ENCODE measurements around the gene AK9. TPM values are rescaled to one million over a fixed set of nuclear protein-coding genes. Genes with fewer than 3 reads are reported as not detected.

The AK9 gene
- total RNA-seq, 1 experiment from 2014 or later: 3.5 TPM

GRCh38 chr6:109623288-109623687 lies 67.7 kb downstream of the AK9 start:
- no peak overlapping the region for H3K4me3 ChIP-seq (replicated peaks in 1 of 2; ENCODE audit: low read depth in 1 of 2, low read length in 2 of 2)
- H3K9me2 ChIP-seq (ENCODE audit: insufficient read depth): no peaks in the 10 kb centered on the region
- no peak for TF ChIP-seq EGR1 (IDR thresholded peaks at IDR 0.05; ENCODE audit: low read depth)
- no peak for TF ChIP-seq CBX3 (IDR thresholded peaks at IDR 0.05; ENCODE audit: low read depth)
- no peak for TF ChIP-seq TCF7L2 (IDR thresholded peaks at IDR 0.05; ENCODE audit: borderline replicate concordance, extremely low read depth, insufficient read depth, insufficient read length)
- no peak for TF ChIP-seq POLR2AphosphoS5 (IDR thresholded peaks at IDR 0.05; ENCODE audit: low read depth, low read length)
- TF ChIP-seq ZBTB33 (IDR thresholded peaks at IDR 0.05; ENCODE audit: extremely low read depth, insufficient replicate concordance, low read length): no peak
- no peak for TF ChIP-seq ZFX (IDR thresholded peaks at IDR 0.05)
- TF ChIP-seq, protein P1, sequence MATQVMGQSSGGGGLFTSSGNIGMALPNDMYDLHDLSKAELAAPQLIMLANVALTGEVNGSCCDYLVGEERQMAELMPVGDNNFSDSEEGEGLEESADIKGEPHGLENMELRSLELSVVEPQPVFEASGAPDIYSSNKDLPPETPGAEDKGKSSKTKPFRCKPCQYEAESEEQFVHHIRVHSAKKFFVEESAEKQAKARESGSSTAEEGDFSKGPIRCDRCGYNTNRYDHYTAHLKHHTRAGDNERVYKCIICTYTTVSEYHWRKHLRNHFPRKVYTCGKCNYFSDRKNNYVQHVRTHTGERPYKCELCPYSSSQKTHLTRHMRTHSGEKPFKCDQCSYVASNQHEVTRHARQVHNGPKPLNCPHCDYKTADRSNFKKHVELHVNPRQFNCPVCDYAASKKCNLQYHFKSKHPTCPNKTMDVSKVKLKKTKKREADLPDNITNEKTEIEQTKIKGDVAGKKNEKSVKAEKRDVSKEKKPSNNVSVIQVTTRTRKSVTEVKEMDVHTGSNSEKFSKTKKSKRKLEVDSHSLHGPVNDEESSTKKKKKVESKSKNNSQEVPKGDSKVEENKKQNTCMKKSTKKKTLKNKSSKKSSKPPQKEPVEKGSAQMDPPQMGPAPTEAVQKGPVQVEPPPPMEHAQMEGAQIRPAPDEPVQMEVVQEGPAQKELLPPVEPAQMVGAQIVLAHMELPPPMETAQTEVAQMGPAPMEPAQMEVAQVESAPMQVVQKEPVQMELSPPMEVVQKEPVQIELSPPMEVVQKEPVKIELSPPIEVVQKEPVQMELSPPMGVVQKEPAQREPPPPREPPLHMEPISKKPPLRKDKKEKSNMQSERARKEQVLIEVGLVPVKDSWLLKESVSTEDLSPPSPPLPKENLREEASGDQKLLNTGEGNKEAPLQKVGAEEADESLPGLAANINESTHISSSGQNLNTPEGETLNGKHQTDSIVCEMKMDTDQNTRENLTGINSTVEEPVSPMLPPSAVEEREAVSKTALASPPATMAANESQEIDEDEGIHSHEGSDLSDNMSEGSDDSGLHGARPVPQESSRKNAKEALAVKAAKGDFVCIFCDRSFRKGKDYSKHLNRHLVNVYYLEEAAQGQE (IDR thresholded peaks at IDR 0.05; ENCODE audit: low read depth): no peak
- no peak for TF ChIP-seq SRF (IDR thresholded peaks at IDR 0.05; ENCODE audit: low read depth)
- TF ChIP-seq RAD21 (IDR thresholded peaks at IDR 0.05; ENCODE audit: low read depth): no peak
- no peak for TF ChIP-seq EZH2phosphoT487 (IDR thresholded peaks at IDR 0.05; ENCODE audit: borderline replicate concordance)
- TF ChIP-seq ZNF274 (IDR thresholded peaks at IDR 0.05; ENCODE audit: low read depth, low read length): no peak
- no peak for TF ChIP-seq SP1 (IDR thresholded peaks at IDR 0.05; ENCODE audit: low read depth)
- no peaks in the 10 kb centered on the region for H3K27me3 ChIP-seq (ENCODE audit: insufficient read depth, low read length)
- no peaks in the 10 kb centered on the region for H3K36me3 ChIP-seq (ENCODE audit: control insufficient read depth in 1 of 2, insufficient read depth in 2 of 2, low read length in 2 of 2)
- no peak for ATAC-seq
- H3K4me1 ChIP-seq (ENCODE audit: control insufficient read depth in 1 of 2, insufficient read depth in 2 of 2, low read length in 2 of 2): no peaks in the 10 kb centered on the region
- H3K9me3 ChIP-seq (ENCODE audit: control insufficient read depth in 1 of 2, insufficient read depth in 1 of 2, low read depth in 1 of 2, low read length in 2 of 2): no peaks in the 10 kb centered on the region
- H3K79me2 ChIP-seq (ENCODE audit: insufficient read depth, low read length): no peaks in the 10 kb centered on the region
- no TSS peak for BruUV-seq (replicated peaks)
- H3K27ac ChIP-seq (ENCODE audit: low read depth, low read length): no peak overlapping the region
- RAD21 ChIA-PET (ENCODE audit: low non-redundant PET in 1 of 2, low total read pairs in 2 of 2, uncharacterized antibody in 2 of 2, unreplicated experiment in 2 of 2): no interaction called here
- H2AFZ ChIP-seq (ENCODE audit: low read depth, low read length, poor library complexity, severe bottlenecking): no peak overlapping the region
- intact Hi-C loops (cut with micrococcal nuclease): no loop called here
- H4K20me1 ChIP-seq (ENCODE audit: insufficient read depth): no peaks in the 10 kb centered on the region
- H3K9ac ChIP-seq (ENCODE audit: low read length): no peak overlapping the region
- POLR2A ChIA-PET: no interaction called here
- CTCF ChIA-PET: no interaction called here
- no peak overlapping the region for H3K4me2 ChIP-seq (ENCODE audit: low read length)
- DNase-seq (ENCODE audit: low read depth, low spot score): no peak
